ENCODE measurements around the gene CERS3. TPM values are rescaled to one million over a fixed set of nuclear protein-coding genes. Genes with fewer than 3 reads are reported as not detected.

Gene CERS3
- polyA plus RNA-seq, 3 donors: 0.04 TPM; not detected in 2

- no peak overlapping the region for H3K4me3 ChIP-seq (replicated peaks in 1 of 3; ENCODE audit: low read depth in 2 of 3, low read length in 3 of 3)
- Mint-ChIP-seq H3K36me3 (no peaks in the 10 kb centered on the region), H3K27ac (no peak overlapping the region), H3K4me1 (no peaks in the 10 kb centered on the region), H3K9me3 (peaks cover 0 to 3% (median 0%) of the 10 kb centered on the region in 7 donors), H3K4me3 (peak overlapping the region in 1 of 2 donors; percentile 8), H3K27me3 (ENCODE audit: low read depth in 3 of 3) (peaks cover 9 to 33% (median 21%) of the 10 kb centered on the region in 3 donors)
- WGBS (ENCODE audit: insufficient coverage): 100% methylated on average over 3 of the region's 4 CpGs
- H3K9ac ChIP-seq (ENCODE audit: insufficient read depth, low read length, poor library complexity, severe bottlenecking): no peak overlapping the region
- no peak for DNase-seq
- no peaks in the 10 kb centered on the region for H3K79me2 ChIP-seq (ENCODE audit: insufficient read depth, low read length)
- H3K9me3 ChIP-seq (replicated peaks in 1 of 2; ENCODE audit: control insufficient read depth in 1 of 2, insufficient read depth in 1 of 2, low read length in 2 of 2): no peaks in the 10 kb centered on the region
- intact Hi-C loops (cut with micrococcal nuclease): no loop called here
- H3K27me3 ChIP-seq (ENCODE audit: control insufficient read depth in 2 of 2, insufficient read depth in 2 of 2, low read length in 2 of 2): peaks cover 12 to 36% of the 10 kb centered on the region in 2 donors
- no peak overlapping the region for H2AFZ ChIP-seq (ENCODE audit: insufficient read depth, low read depth, low read length, poor library complexity, severe bottlenecking)
- H3K4me1 ChIP-seq (ENCODE audit: control insufficient read depth in 1 of 2, insufficient read depth in 2 of 2, low read length in 2 of 2): no peaks in the 10 kb centered on the region
- TF ChIP-seq, protein P1, sequence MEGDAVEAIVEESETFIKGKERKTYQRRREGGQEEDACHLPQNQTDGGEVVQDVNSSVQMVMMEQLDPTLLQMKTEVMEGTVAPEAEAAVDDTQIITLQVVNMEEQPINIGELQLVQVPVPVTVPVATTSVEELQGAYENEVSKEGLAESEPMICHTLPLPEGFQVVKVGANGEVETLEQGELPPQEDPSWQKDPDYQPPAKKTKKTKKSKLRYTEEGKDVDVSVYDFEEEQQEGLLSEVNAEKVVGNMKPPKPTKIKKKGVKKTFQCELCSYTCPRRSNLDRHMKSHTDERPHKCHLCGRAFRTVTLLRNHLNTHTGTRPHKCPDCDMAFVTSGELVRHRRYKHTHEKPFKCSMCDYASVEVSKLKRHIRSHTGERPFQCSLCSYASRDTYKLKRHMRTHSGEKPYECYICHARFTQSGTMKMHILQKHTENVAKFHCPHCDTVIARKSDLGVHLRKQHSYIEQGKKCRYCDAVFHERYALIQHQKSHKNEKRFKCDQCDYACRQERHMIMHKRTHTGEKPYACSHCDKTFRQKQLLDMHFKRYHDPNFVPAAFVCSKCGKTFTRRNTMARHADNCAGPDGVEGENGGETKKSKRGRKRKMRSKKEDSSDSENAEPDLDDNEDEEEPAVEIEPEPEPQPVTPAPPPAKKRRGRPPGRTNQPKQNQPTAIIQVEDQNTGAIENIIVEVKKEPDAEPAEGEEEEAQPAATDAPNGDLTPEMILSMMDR (IDR thresholded peaks at IDR 0.05): no peak
- no peaks in the 10 kb centered on the region for H4K20me1 ChIP-seq (ENCODE audit: insufficient read depth, low read length)
- no peak overlapping the region for H3K27ac ChIP-seq (ENCODE audit: low read depth in 1 of 2, low read length in 2 of 2)
- H3K4me2 ChIP-seq (replicated peaks; ENCODE audit: extremely low read depth, low read length, poor library complexity, severe bottlenecking): no peak overlapping the region
- H3K36me3 ChIP-seq (replicated peaks in 1 of 2; ENCODE audit: control insufficient read depth in 1 of 2, insufficient read depth in 2 of 2, low read length in 2 of 2): no peaks in the 10 kb centered on the region
Observed at GRCh38 chr15:100493213-100493612, 35.5 kb downstream of the CERS3 start.

GRCh38 chr15:100484443-100484842 is 44.3 kb downstream of the CERS3 start:
- WGBS (ENCODE audit: insufficient coverage): no CpG with 5 or more reads among the region's 9 CpGs
- no peak overlapping the region for H3K4me3 Mint-ChIP-seq
- Histone ChIP-seq H3K4me1 (ENCODE audit: control insufficient read depth in 1 of 2, insufficient read depth in 2 of 2, low read length in 2 of 2) (no peaks in the 10 kb centered on the region), H3K4me3 (replicated peaks in 1 of 3; ENCODE audit: low read depth in 2 of 3, low read length in 3 of 3) (no peak overlapping the region), H3K79me2 (ENCODE audit: insufficient read depth, low read length) (no peaks in the 10 kb centered on the region), H3K9me3 (replicated peaks in 1 of 2; ENCODE audit: control insufficient read depth in 1 of 2, insufficient read depth in 1 of 2, low read length in 2 of 2) (peaks cover 0 to 2% of the 10 kb centered on the region in 2 donors), H3K36me3 (replicated peaks in 1 of 2; ENCODE audit: control insufficient read depth in 1 of 2, insufficient read depth in 2 of 2, low read length in 2 of 2) (no peaks in the 10 kb centered on the region), H3K4me2 (replicated peaks; ENCODE audit: extremely low read depth, low read length, poor library complexity, severe bottlenecking) (no peak overlapping the region), H3K27me3 (ENCODE audit: control insufficient read depth in 2 of 2, insufficient read depth in 2 of 2, low read length in 2 of 2) (peaks cover 0 to 4% of the 10 kb centered on the region in 2 donors), H4K20me1 (ENCODE audit: insufficient read depth, low read length) (no peaks in the 10 kb centered on the region), H2AFZ (ENCODE audit: insufficient read depth, low read depth, low read length, poor library complexity, severe bottlenecking) (no peak overlapping the region), H3K27ac (ENCODE audit: low read depth in 1 of 2, low read length in 2 of 2) (no peak overlapping the region), H3K9ac (ENCODE audit: insufficient read depth, low read length, poor library complexity, severe bottlenecking) (no peak overlapping the region)
- TF ChIP-seq, protein P1 (IDR thresholded peaks at IDR 0.05): no peak
- DNase-seq: no peak
- peaks cover 0 to 6% (median under 1%) of the 10 kb centered on the region in 7 donors for H3K9me3 Mint-ChIP-seq
- no peak overlapping the region for H3K27ac Mint-ChIP-seq
- H3K27me3 Mint-ChIP-seq (ENCODE audit: low read depth in 3 of 3): peaks cover 3 to 7% (median 5%) of the 10 kb centered on the region in 3 donors
- intact Hi-C loops (cut with micrococcal nuclease): no loop called here
- H3K4me1 Mint-ChIP-seq: no peaks in the 10 kb centered on the region
- H3K36me3 Mint-ChIP-seq: no peaks in the 10 kb centered on the region
